Measurements from ENCODE around the gene C2CD2. TPM values are rescaled to one million over a fixed set of nuclear protein-coding genes. Genes with fewer than 3 reads are reported as not detected.
"Not testable (repeated sequence)": the region's sequence is repeated elsewhere in the genome, so short reads cannot be mapped to it uniquely, and the experiment has no call there.

Gene C2CD2
- total RNA-seq, result 36.1 TPM

DNA sequence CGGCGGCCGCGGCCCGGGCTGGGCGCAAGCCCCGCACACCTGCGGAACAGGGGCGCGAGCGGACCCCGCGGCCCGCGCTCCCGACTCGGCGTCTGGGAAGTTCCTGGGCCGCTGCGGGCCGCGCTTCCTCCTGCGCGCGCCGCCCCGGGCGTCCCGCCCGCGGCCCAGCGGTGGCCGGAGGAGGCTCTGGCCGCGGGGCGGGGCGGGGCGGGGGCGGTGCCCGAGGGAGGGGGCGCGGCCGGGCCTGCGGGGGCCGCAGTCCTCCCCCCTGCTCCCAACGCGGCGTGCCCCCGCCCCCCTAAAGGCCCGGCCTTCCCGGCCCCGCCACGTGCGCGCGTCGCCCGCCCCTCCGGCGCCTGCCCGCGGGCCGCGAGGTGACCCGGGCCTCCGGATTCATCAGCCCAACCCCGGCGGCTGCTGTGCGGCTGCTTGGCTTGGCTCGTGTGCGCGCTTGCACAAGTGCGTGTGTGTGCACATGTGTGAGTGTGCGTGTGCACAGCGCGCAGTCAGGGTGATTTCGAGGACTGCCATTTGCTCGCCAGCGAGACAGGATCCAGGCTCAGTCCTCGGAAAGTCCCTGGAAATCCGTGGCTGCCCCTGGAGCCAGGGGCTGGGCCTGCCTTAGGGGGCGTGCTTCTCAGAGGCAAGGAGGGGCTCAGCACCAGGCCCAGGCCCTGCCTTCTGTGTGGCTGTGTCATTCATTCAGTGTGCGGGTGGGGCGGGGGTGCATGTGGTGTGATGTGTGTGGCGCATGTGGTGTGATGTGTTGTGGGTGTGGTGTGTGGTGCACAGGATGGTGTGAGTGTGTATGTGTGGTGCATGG lies at the start of gene C2CD2:
Gene C2CD2, minus strand, starts transcription at position 188 of the 823 bp plus-strand sequence. CDS start 370 bp downstream, outside the sequence.
- peak in 2 of 3 donors; percentile 45 to 48 for DNase-seq (ENCODE audit: low read depth in 2 of 3, low spot score in 2 of 3)

DNA sequence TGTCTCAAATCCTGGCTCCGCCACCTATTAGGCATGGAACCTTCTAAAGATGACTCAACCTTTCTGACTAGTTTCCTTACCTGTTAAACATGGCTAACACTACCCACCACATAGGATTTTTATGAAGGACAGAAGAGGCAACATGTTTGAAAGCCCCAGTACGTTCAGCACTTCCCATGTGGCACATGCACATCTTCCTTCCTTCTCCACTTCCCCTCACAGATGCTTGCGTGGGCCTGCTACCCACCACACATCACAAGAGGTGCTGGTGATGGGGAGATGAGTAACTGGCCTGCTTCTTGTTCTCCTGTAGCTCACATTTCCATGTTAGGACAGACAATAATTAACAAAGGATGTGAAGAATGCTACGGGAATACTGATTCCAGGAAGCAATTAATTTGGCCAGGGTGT lies 49.2 kb upstream of the C2CD2 start:
- DNase-seq (ENCODE audit: low read depth in 2 of 3, low spot score in 2 of 3), result no peak

DNA sequence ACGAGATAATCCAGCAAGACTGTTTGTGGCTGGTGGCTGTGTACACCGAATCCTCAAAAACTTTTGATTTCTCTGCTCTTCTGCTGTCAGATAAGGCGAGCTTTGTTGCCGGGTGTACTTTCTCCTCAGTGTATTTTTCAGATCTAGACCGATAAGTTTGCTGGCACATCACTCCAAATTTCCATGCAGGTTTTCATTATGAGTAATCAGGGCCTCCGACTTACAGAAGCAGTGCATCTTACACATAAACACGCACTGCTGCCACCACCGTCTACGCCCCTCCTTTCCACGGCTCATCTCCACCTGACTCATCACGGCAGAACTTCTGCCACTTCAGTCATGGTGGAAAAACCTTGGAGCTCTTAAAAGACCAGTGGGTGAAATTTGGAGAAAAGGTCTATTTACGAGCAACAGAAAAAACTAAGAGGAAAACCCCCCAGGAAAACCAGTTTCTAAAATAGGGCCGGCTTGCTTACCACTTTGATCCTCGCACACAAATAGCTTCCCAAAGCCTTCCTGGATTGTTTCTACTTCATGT lies 48.7 kb upstream of the C2CD2 start:
- DNase-seq (ENCODE audit: low read depth in 2 of 3, low spot score in 2 of 3), result no peak

DNA sequence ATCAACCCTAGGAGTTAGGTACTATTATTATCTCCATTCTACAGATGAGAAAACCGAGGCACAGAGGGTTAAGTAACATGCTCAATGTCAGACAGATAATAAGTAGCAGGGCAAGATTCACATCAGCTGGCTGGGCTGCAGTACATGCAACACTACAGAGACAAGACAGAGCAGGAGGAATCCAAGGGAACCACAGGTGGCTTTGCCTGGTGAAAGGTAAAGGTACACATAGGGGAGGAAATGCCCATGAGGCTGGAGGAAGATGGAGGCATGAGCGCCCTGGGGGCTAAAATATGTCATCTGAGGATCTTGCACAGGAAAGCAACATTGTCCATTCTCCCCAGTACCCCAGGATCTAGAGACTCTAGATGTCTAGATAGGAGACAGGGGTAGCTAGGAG lies 48.0 kb upstream of the C2CD2 start:
- no peak for DNase-seq (ENCODE audit: low read depth in 2 of 3, low spot score in 2 of 3)

GRCh38 chr21:42000908-42001307 lies 47.1 kb upstream of the C2CD2 start:
- DNase-seq (ENCODE audit: low read depth in 2 of 3, low spot score in 2 of 3), result no peak

DNA sequence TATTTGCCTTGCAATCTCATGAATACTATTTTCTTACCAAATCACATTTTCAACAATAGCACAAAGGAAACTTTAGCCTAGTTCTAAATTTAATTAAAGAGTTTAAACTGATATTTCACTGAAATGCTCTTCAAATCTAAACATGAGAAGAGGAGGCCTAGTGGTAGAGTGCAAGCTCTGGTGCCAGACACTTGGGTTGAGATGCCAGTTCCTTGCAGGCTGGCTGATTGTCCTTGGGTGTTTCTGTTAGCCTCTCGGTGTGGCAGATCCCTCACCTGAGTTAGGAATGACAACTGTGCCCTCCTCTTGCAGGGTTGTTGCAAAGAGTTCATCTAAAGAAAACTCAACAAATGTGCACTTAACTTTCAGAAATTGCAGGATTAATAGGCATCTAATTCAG lies 43.8 kb upstream of the C2CD2 start:
- DNase-seq (ENCODE audit: low read depth in 2 of 3, low spot score in 2 of 3), result no peak

DNA sequence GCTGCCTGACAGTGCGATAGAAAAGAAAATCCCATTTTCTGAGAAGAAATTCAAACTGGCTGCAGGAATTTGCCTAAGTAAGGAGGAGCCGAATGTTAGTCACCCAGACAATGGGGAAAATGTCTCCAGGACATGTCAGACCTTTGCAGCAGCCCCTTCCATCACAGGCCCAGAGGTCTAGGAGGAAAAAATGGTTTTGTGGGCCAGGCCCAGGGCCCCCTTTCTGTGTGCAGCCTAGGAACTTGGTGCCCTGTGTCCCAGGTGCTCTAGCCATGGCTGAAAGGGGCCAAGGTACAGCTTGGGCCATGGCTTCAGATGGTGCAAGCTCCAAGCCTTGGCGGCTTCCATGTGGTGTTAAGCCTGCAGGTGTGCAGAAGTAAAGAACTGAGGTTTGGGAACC lies 41.8 kb upstream of the C2CD2 start:
- no peak for DNase-seq (ENCODE audit: low read depth in 2 of 3, low spot score in 2 of 3)

DNA sequence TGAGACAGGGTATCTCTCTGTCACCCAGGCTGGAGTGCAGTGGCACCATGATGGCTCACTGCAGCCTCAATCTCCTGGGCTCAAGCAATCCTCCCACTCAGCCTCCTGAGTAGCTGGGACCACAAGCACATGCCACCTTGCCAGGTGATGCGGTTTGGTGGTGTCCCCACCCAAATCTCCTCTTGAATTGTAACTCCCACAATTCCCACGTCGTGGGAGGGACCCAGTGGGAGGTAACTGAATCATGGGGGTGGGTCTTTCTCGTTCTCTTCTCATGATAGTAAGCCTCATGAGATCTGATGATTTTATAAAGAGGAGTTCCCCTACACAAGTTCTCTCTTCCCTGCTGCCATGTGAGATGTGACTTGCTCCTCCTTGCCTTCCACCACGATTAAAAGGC lies 40.8 kb upstream of the C2CD2 start:
- not testable (repeated sequence) for DNase-seq (ENCODE audit: low read depth in 2 of 3, low spot score in 2 of 3)

DNA sequence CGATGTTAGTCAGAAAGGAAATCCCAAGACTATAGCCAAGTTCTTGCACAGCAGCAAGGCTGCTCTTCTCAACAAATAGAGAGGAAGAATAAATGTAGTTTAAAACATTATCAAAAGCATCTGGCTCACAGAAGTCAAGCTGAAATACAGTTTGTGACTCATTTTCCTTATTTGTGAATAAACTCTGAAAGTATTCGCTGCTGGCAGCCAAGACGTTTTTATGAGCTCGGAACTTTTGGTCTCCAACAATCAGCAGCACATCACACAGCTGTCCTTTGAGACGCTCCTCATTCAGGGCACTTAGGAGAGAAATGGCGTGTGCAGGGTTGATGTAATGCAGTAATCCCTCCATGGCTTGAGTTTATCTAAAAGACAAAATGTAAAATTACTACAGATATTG lies 39.9 kb upstream of the C2CD2 start:
- no peak for DNase-seq (ENCODE audit: low read depth in 2 of 3, low spot score in 2 of 3)

- DNase-seq (ENCODE audit: low read depth in 2 of 3, low spot score in 2 of 3), result no peak
Measured at GRCh38 chr21:41992576-41992975, 38.8 kb upstream of the C2CD2 start.

- no peak for DNase-seq (ENCODE audit: low read depth in 2 of 3, low spot score in 2 of 3)
Measured at GRCh38 chr21:41991659-41992058, 37.8 kb upstream of the C2CD2 start.

GRCh38 chr21:41989698-41990097 lies 35.9 kb upstream of the C2CD2 start:
- DNase-seq (ENCODE audit: low read depth in 2 of 3, low spot score in 2 of 3), result no peak

DNA sequence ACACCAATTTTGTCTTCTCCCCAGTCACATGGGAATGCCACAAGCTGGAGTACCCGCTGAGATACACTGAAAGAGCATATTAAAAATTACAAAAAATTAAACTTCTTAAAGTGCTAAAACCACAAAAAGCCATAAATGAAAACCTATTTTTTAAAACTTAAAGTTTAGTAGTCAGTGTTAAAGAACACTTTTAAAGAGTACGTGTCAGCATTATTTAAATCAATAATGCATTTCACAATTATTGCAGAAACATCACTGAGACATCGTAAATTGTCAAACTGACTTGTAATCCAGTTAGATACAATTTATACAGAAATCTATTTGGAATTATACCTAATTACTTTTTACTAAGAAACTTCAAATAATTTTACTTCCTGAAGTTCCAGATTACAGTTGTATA lies 33.5 kb upstream of the C2CD2 start:
- DNase-seq (ENCODE audit: low read depth in 2 of 3, low spot score in 2 of 3), result no peak

DNA sequence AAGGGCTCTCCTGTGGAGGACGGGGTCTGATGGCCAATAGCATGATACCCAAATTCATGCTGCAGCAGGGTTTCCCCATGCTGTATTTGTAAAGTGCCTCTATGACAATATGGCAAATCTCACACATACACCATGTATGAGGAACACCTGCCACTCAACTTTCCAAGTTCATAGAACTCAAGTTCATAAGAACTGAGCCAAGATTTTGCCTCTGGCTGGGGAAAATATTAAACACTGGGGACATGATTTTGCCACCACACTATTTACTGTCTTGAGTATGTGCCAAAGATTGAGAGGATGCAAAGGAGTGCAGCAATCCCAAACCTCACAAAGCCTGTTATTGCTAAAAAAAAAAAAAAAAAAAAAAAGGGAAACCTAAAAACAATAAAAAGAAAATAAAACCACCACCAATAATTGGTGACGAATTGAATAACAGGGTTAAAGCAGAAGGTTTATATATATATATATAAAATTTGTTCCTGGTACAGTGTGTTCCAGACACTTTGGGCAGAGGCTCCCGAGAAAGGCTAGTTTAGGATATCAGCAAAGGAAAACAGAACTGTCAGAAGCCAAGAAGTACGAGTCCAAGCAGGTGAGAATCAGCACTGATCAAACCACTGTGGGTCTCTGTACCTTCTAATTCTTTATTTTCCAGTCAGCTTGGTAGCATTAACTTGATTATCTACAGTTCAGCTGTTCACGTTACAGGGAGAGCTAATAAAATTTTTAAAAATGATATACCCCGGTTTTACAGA lies 32.0 kb upstream of the C2CD2 start:
- no peak for DNase-seq (ENCODE audit: low read depth in 2 of 3, low spot score in 2 of 3)

GRCh38 chr21:41983229-41983628 lies 29.4 kb upstream of the C2CD2 start:
- no peak for DNase-seq (ENCODE audit: low read depth in 2 of 3, low spot score in 2 of 3)

DNA sequence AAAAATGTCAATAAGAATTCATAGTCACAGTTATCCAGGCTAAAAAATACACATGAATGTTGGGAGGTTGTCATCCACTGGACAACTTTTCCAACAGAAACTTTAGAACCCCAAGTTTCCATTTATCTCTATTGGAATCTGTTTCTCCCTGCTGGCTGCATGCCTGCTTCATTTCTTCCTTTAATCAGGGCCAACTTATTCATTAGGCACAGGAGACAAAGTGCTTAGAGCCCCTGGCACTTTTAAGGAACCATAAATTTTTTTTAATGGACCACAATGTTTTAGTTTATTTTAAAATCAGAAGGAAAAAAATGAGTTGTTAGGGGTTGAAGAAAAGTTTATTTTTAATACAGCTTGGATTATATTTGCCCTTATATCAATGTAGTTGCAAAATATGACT lies 26.7 kb upstream of the C2CD2 start:
- no peak for DNase-seq (ENCODE audit: low read depth in 2 of 3, low spot score in 2 of 3)

DNA sequence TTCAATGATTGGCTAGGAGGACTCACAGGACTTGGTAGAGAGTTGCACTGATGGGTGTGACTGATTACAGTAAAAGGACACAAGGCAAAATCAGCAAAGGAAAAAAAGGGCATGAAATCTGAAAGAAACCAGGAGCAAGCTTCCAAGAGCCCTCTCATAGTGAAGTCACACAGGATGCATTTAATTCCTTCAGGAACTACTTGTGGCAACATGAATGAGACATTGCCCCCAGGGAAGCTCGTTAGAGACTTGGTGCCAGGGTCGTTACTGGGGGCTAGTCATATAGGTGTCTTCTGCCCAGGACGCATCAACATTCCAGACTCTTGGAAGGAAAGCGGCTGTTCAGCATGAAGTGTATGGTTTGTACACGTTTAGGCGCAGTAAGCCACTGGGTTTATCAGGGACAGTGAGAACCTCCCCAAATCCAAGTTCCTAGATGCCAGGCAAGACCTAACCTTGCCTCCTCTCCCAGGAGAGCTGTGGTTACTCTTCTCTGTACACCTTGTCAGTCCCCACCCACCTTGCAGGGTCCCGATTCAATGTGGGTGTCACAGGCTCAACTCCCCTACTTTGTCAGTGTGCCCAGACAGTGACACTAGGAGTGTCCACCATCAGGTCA lies 26.0 kb upstream of the C2CD2 start:
- DNase-seq (ENCODE audit: low read depth in 2 of 3, low spot score in 2 of 3), result no peak

DNA sequence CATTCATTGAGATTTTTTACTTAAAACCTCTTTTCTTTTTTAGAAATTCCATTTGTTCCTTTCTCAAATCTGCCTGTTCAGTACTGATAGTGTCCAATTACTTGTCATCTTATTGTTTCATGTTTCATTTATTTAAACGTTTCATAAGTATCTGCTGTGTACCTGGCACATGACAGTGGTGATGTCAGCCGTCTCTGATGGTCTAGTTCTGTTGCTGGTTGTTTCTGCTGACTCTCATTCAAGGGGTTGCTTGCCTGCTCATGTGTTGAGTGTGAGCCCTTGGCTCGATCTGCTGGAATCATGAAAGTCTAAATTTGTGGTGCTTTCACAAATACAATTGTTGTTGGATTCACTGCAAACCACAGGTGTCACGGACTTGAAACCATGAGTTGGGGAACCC lies 25.5 kb upstream of the C2CD2 start:
- DNase-seq (ENCODE audit: low read depth in 2 of 3, low spot score in 2 of 3), result no peak

GRCh38 chr21:41977034-41977950 lies 23.5 kb upstream of the C2CD2 start:
- no peak for DNase-seq (ENCODE audit: low read depth in 2 of 3, low spot score in 2 of 3)

GRCh38 chr21:41976611-41977010 lies 22.8 kb upstream of the C2CD2 start:
- no peak for DNase-seq (ENCODE audit: low read depth in 2 of 3, low spot score in 2 of 3)

All from hematopoietic multipotent progenitor cell (in vitro differentiated cells).